Left ventricle myocardium inferior (tissue), 1 donor: ENCODE measurements around the gene ZNRD2. TPM values are rescaled to one million over a fixed set of nuclear protein-coding genes. Genes with fewer than 3 reads are reported as not detected.

Source experiments
- DNase-seq: peaks from one replicate; pipeline ENCODE4 v3.0.0-alpha.2; 2020
- H3K27ac ChIP-seq: fragments of 200-600 bp; replicated peaks from 2 replicates; pipeline ENCODE4 v1.8.0; 2021
- H3K27me3 ChIP-seq: fragments of 200-600 bp; 2 replicates; pipeline ENCODE4 v1.8.0; 2021; ENCODE audit warnings: low read depth
- H3K36me3 ChIP-seq: fragments of 200-600 bp; 2 replicates; pipeline ENCODE4 v1.8.0; 2021
- H3K4me1 ChIP-seq: fragments of 200-600 bp; 2 replicates; pipeline ENCODE4 v1.8.0; 2021
- H3K4me3 ChIP-seq: fragments of 200-600 bp; 2 replicates; pipeline ENCODE4 v1.8.0; 2021; ENCODE audit warnings: mild to moderate bottlenecking, moderate library complexity
- H3K9me3 ChIP-seq: fragments of 200-600 bp; replicated peaks from 2 replicates; pipeline ENCODE4 v1.8.0; 2021
- CTCF ChIP-seq: fragments of 200-600 bp; IDR thresholded peaks from 2 replicates; pipeline ENCODE4 v1.8.0; 2021; ENCODE audit warnings: antibody characterized with exemption, mild to moderate bottlenecking, borderline replicate concordance
- intact Hi-C: fragments of 100-400 bp; cut with micrococcal nuclease; formaldehyde crosslinking; loops from one replicate; pipeline ENCODE4 v1.11.0; 2022
- total RNA-seq: library from RNA; stranded (reverse); fragmentation: NEBNext Ultra II Directional; extraction: Animal tissue kit (Norgen Biotek cat#: 25700); gene quantifications from one replicate; pipeline ENCODE4 v1.2.1, GENCODE V29; 2021
- donor health status: DM: no; HTN: yes; CAD: no; lungs with severe emphysema.

Gene ZNRD2
- total RNA-seq, 1 donor from 2014 or later, result 21.1 TPM

- Histone ChIP-seq H3K9me3 (no peaks in the 10 kb centered on the region), H3K4me1 (peaks cover 40% of the 10 kb centered on the region), H3K27me3 (peaks cover 11% of the 10 kb centered on the region), H3K36me3 (peaks cover 48% of the 10 kb centered on the region), H3K27ac (no peak overlapping the region), H3K4me3 (no peak overlapping the region)
- intact Hi-C loops, result no loop called here
- TF ChIP-seq CTCF, result no peak
- DNase-seq, result no peak
These were observed 9.9 kb downstream of the ZNRD2 start for GRCh38 chr11:65580031-65580692.

- Histone ChIP-seq H3K4me1 (peaks cover 39% of the 10 kb centered on the region), H3K9me3 (no peaks in the 10 kb centered on the region), H3K36me3 (peaks cover 48% of the 10 kb centered on the region), H3K27ac (no peak overlapping the region), H3K4me3 (no peak overlapping the region), H3K27me3 (peaks cover 13% of the 10 kb centered on the region)
- intact Hi-C loops, result no loop called here
- TF ChIP-seq CTCF, result no peak
- no peak for DNase-seq
These were observed 10.5 kb downstream of the ZNRD2 start for GRCh38 chr11:65580756-65581155.

- Histone ChIP-seq H3K36me3 (peaks cover 48% of the 10 kb centered on the region), H3K4me1 (peaks cover 41% of the 10 kb centered on the region), H3K27ac (no peak overlapping the region), H3K9me3 (no peaks in the 10 kb centered on the region), H3K27me3 (peaks cover 13% of the 10 kb centered on the region), H3K4me3 (no peak overlapping the region)
- no peak for DNase-seq
- intact Hi-C loops, result no loop called here
- TF ChIP-seq CTCF, result no peak
These were observed 11.7 kb downstream of the ZNRD2 start for GRCh38 chr11:65581928-65582327.

- intact Hi-C loops, result no loop called here
- TF ChIP-seq CTCF, result no peak
- Histone ChIP-seq H3K36me3 (peaks cover 48% of the 10 kb centered on the region), H3K4me1 (peaks cover 41% of the 10 kb centered on the region), H3K4me3 (no peak overlapping the region), H3K9me3 (no peaks in the 10 kb centered on the region), H3K27ac (no peak overlapping the region), H3K27me3 (peaks cover 13% of the 10 kb centered on the region)
- no peak for DNase-seq
These were observed 13.3 kb downstream of the ZNRD2 start for GRCh38 chr11:65583589-65583988.

GRCh38 chr11:65584106-65584505 is 13.8 kb downstream of the ZNRD2 start:
- intact Hi-C loops, result no loop called here
- peaks cover 13% of the 10 kb centered on the region for H3K27me3 ChIP-seq
- no peak for TF ChIP-seq CTCF
- no peak overlapping the region for H3K27ac ChIP-seq
- H3K4me3 ChIP-seq, result no peak overlapping the region
- peaks cover 48% of the 10 kb centered on the region for H3K36me3 ChIP-seq
- peaks cover 43% of the 10 kb centered on the region for H3K4me1 ChIP-seq
- DNase-seq, result no peak
- H3K9me3 ChIP-seq, result no peaks in the 10 kb centered on the region
